ENCODE results near the gene FGD6. TPM values are rescaled to one million over a fixed set of nuclear protein-coding genes. Genes with fewer than 3 reads are reported as not detected.

The FGD6 gene
- polyA plus RNA-seq, 2 of the 4 experiments (the other 2 are of a cell fraction), result 15.5 to 48.0 TPM

DNA sequence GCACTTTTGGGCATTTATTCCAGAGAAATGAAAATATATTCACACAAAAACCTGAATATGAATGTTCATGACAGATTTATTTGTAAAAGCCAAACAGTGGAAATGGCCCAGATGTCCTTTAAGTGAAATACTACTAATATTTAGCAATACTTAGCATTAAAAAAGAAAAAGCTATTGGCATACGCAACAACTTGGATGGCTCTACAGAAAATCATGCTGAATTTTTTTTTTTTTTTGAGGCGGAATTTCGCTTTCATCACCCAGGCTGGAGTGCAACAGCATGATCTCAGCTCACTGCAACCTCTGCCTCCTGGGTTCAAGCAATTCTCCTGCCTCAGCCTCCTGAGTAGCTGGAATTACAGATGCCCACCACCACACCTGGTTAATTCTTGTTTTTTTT lies 24.1 kb downstream of the FGD6 start:
- Histone ChIP-seq H3K27ac (peak overlapping the region in 1 of 2 experiments; percentile 60; a peak in 2 of 6 replicates), H3K4me3 (no peak overlapping the region), H3K4me1 (peaks cover 64% of the 10 kb centered on the region), H3K4me2 (no peak overlapping the region), H3K9me3 (no peaks in the 10 kb centered on the region)
- ChIA-PET CTCF (interaction anchor here (1.2 to 2.0 kb wide), 2 partner anchors 9 to 77 kb away, joined by 4 read pairs; no protein-coding TSS in a partner anchor), POLR2A (no interaction called here)
- WGBS (ENCODE audit: missing lambda C conversion rate), result 97% methylated on average over 3 of the region's 3 CpGs
- DNase-seq (ENCODE audit: low read depth in 1 of 2, low spot score in 1 of 2), result no peak
- no peak for TF ChIP-seq ZFP36 (IDR thresholded peaks at IDR 0.05; ENCODE audit: borderline replicate concordance, partially characterized antibody)
- no peak for TF ChIP-seq KDM5A (IDR thresholded peaks at IDR 0.05)
- TF ChIP-seq, protein P1, sequence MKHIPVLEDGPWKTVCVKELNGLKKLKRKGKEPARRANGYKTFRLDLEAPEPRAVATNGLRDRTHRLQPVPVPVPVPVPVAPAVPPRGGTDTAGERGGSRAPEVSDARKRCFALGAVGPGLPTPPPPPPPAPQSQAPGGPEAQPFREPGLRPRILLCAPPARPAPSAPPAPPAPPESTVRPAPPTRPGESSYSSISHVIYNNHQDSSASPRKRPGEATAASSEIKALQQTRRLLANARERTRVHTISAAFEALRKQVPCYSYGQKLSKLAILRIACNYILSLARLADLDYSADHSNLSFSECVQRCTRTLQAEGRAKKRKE (CRISPR knock-in tag; IDR thresholded peaks at IDR 0.05; ENCODE audit: low read depth), result no peak
- no peak for TF ChIP-seq ZNF302 (CRISPR knock-in tag; IDR thresholded peaks at IDR 0.05)
- TF ChIP-seq HES2 (IDR thresholded peaks at IDR 0.05), result no peak
- TF ChIP-seq CHD2 (IDR thresholded peaks at IDR 0.05; ENCODE audit: low read length, partially characterized antibody), result no peak
- TF ChIP-seq, protein P2, sequence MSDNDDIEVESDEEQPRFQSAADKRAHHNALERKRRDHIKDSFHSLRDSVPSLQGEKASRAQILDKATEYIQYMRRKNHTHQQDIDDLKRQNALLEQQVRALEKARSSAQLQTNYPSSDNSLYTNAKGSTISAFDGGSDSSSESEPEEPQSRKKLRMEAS (IDR thresholded peaks at IDR 0.05), result no peak
- TF ChIP-seq CEBPB (IDR thresholded peaks at IDR 0.05), result no peak
- TF ChIP-seq MYC (IDR thresholded peaks at IDR 0.05; ENCODE audit: borderline replicate concordance, low read length), result no peak
- no peak for TF ChIP-seq MAZ (IDR thresholded peaks at IDR 0.05; ENCODE audit: borderline replicate concordance, low read depth, low read length)
- no peak for TF ChIP-seq FOSB (CRISPR knock-in tag; IDR thresholded peaks at IDR 0.05)
- TF ChIP-seq, protein P3, sequence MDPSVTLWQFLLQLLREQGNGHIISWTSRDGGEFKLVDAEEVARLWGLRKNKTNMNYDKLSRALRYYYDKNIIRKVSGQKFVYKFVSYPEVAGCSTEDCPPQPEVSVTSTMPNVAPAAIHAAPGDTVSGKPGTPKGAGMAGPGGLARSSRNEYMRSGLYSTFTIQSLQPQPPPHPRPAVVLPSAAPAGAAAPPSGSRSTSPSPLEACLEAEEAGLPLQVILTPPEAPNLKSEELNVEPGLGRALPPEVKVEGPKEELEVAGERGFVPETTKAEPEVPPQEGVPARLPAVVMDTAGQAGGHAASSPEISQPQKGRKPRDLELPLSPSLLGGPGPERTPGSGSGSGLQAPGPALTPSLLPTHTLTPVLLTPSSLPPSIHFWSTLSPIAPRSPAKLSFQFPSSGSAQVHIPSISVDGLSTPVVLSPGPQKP (IDR thresholded peaks at IDR 0.05; ENCODE audit: low read depth, low read length), result no peak
- TF ChIP-seq HOXA7 (CRISPR knock-in tag; IDR thresholded peaks at IDR 0.05), result no peak
- no peak for TF ChIP-seq SREBF2 (IDR thresholded peaks at IDR 0.05)
- TF ChIP-seq ZC3H11A (IDR thresholded peaks at IDR 0.05), result no peak
- TF ChIP-seq GATA3 (IDR thresholded peaks at IDR 0.05; ENCODE audit: borderline replicate concordance), result no peak
- no peak for TF ChIP-seq HDAC2 (IDR thresholded peaks at IDR 0.05)
- TF ChIP-seq RNF2 (IDR thresholded peaks at IDR 0.05; ENCODE audit: borderline replicate concordance, low read depth), result no peak
- TF ChIP-seq CTCF (IDR thresholded peaks at IDR 0.05), result no peak
- no peak for ATAC-seq
- FAIRE-seq, result no peak

DNA sequence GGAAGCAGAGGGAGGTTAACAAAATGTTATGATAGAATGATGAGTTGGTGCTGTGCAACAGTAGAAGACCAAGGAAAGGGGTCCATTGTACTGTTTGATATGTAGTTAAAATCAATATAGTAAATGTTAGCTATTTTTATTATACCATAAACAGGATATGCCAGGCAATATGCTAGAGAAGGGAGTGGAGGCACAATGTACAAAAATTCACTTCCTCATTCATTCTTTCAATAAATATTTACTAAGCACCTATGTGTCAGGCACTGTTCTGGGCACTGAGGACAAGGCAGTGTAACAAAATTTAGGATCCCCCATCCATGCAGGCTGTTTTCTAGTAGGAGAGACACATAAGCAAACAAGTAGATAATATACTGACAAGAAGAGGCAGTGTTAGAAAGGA lies 25.0 kb downstream of the FGD6 start:
- TF ChIP-seq HOXA7 (CRISPR knock-in tag; IDR thresholded peaks at IDR 0.05) (no peak), NR3C1 (IDR thresholded peaks at IDR 0.05) (no peak)
- peaks cover 65% of the 10 kb centered on the region for H3K4me1 ChIP-seq
- H3K4me2 ChIP-seq, result peak overlapping the region; percentile 17; the same call in 2 of the 3 replicates
- POLR2A ChIA-PET, result no interaction called here
- H3K27ac ChIP-seq, result peak overlapping the region; percentile 19 to 60; a peak in 3 of 6 replicates
- CTCF ChIA-PET, result interaction anchor here (1.1 to 2.0 kb wide), 4 partner anchors 10 to 76 kb away, joined by 3 to 6 read pairs (median 4); partner anchors contain the start of genes FGD6 and VEZT
- no peak for DNase-seq (ENCODE audit: low read depth in 1 of 2, low spot score in 1 of 2)
- FAIRE-seq, result no peak
- no peak for ATAC-seq
- H3K4me3 ChIP-seq, result no peak overlapping the region
- no peaks in the 10 kb centered on the region for H3K9me3 ChIP-seq
